ENCODE results near the gene KLHL7. TPM values are rescaled to one million over a fixed set of nuclear protein-coding genes. Genes with fewer than 3 reads are reported as not detected.

KLHL7 gene
- total RNA-seq, 2 donors from 2014 or later: 37.5 to 54.6 TPM

- 60 to 69% methylated on average over 1 to 3 of the region's 4 CpGs for whole genome bisulfite sequencing, 2 experiments (ENCODE audit: insufficient coverage in 1 of 2, insufficient read length in 1 of 2)
- Mint-ChIP-seq H3K27ac (no peak overlapping the region), H3K27me3 (ENCODE audit: insufficient read depth) (peaks cover 10% of the 10 kb centered on the region), H3K4me1 (no peaks in the 10 kb centered on the region), H3K36me3 (ENCODE audit: low read depth) (no peaks in the 10 kb centered on the region), H3K9me3 (peaks cover 11% of the 10 kb centered on the region), H3K4me3 (no peak overlapping the region)
- Histone ChIP-seq H3K9me3 (ENCODE audit: control insufficient read depth, low read length) (peaks cover 7% of the 10 kb centered on the region), H3K9ac (ENCODE audit: extremely low read depth, low read length, poor library complexity, severe bottlenecking) (no peak overlapping the region), H3K27ac (ENCODE audit: low read depth, low read length) (no peak overlapping the region), H3K27me3 (ENCODE audit: control insufficient read depth, insufficient read depth, low read length, poor library complexity, severe bottlenecking) (peaks cover 7% of the 10 kb centered on the region), H3K4me3 (ENCODE audit: low read length) (no peak overlapping the region), H3K4me1 (ENCODE audit: control insufficient read depth, insufficient read depth, low read length) (no peaks in the 10 kb centered on the region), H3K36me3 (ENCODE audit: control insufficient read depth, insufficient read depth, low read length) (no peaks in the 10 kb centered on the region)
- no peak for DNase-seq
- TF ChIP-seq, protein P1, sequence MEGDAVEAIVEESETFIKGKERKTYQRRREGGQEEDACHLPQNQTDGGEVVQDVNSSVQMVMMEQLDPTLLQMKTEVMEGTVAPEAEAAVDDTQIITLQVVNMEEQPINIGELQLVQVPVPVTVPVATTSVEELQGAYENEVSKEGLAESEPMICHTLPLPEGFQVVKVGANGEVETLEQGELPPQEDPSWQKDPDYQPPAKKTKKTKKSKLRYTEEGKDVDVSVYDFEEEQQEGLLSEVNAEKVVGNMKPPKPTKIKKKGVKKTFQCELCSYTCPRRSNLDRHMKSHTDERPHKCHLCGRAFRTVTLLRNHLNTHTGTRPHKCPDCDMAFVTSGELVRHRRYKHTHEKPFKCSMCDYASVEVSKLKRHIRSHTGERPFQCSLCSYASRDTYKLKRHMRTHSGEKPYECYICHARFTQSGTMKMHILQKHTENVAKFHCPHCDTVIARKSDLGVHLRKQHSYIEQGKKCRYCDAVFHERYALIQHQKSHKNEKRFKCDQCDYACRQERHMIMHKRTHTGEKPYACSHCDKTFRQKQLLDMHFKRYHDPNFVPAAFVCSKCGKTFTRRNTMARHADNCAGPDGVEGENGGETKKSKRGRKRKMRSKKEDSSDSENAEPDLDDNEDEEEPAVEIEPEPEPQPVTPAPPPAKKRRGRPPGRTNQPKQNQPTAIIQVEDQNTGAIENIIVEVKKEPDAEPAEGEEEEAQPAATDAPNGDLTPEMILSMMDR (conservative IDR thresholded peaks at IDR 0.05): no peak
These were observed 12.5 kb upstream of the KLHL7 start for GRCh38 chr7:23093111-23093510.

DNA sequence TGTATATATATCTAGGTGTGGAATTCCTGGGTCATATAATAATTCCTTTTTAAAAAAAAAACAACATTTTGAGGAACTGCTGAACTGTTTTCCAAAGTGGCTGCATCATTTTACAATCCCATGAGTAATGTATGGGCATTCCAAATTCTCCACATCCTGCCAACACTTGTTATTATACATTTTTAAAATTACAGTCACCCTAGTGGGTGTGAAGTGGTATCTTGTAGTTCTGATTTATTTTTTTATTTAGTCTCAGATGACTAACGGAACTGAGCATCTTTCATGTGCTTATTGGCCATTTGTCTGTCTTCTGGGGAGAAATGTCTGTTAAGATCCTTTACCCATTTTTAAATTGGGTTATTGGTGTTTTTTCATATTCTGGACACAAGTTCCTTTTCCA, 12.0 kb upstream of the KLHL7 start:
- H3K27ac Mint-ChIP-seq: no peak overlapping the region

GRCh38 chr7:23096518-23097290, 8.9 kb upstream of the KLHL7 start:
- H3K9me3 ChIP-seq (ENCODE audit: control insufficient read depth, low read length): peaks cover 15% of the 10 kb centered on the region
- H3K27ac Mint-ChIP-seq: no peak overlapping the region
- 78 to 87% methylated on average over 1 to 2 of the region's 2 CpGs for WGBS, 2 experiments (ENCODE audit: insufficient coverage in 1 of 2, insufficient read length in 1 of 2)
- H3K36me3 ChIP-seq (ENCODE audit: control insufficient read depth, insufficient read depth, low read length): no peaks in the 10 kb centered on the region
- no peak for DNase-seq
- H3K27ac ChIP-seq (ENCODE audit: low read depth, low read length): no peak overlapping the region
- no peaks in the 10 kb centered on the region for H3K36me3 Mint-ChIP-seq (ENCODE audit: low read depth)
- no peak overlapping the region for H3K4me3 Mint-ChIP-seq
- TF ChIP-seq, protein P1 (conservative IDR thresholded peaks at IDR 0.05): no peak
- no peaks in the 10 kb centered on the region for H3K4me1 ChIP-seq (ENCODE audit: control insufficient read depth, insufficient read depth, low read length)
- H3K27me3 ChIP-seq (ENCODE audit: control insufficient read depth, insufficient read depth, low read length, poor library complexity, severe bottlenecking): no peaks in the 10 kb centered on the region
- no peak overlapping the region for H3K4me3 ChIP-seq (ENCODE audit: low read length)
- peaks cover 10% of the 10 kb centered on the region for H3K27me3 Mint-ChIP-seq (ENCODE audit: insufficient read depth)
- H3K9ac ChIP-seq (ENCODE audit: extremely low read depth, low read length, poor library complexity, severe bottlenecking): no peak overlapping the region
- H3K9me3 Mint-ChIP-seq: peaks cover 17% of the 10 kb centered on the region
- no peaks in the 10 kb centered on the region for H3K4me1 Mint-ChIP-seq

More for the DNA sequence above, 12.0 kb upstream of the KLHL7 start:
- no peaks in the 10 kb centered on the region for H3K36me3 Mint-ChIP-seq (ENCODE audit: low read depth)
- peaks cover 15% of the 10 kb centered on the region for H3K9me3 Mint-ChIP-seq
- peaks cover 13% of the 10 kb centered on the region for H3K27me3 Mint-ChIP-seq (ENCODE audit: insufficient read depth)
- no peaks in the 10 kb centered on the region for H3K4me1 ChIP-seq (ENCODE audit: control insufficient read depth, insufficient read depth, low read length)
- peaks cover 2% of the 10 kb centered on the region for H3K27me3 ChIP-seq (ENCODE audit: control insufficient read depth, insufficient read depth, low read length, poor library complexity, severe bottlenecking)
- no peak overlapping the region for H3K9ac ChIP-seq (ENCODE audit: extremely low read depth, low read length, poor library complexity, severe bottlenecking)
- no peak overlapping the region for H3K4me3 ChIP-seq (ENCODE audit: low read length)
- H3K36me3 ChIP-seq (ENCODE audit: control insufficient read depth, insufficient read depth, low read length): no peaks in the 10 kb centered on the region
- peaks cover 11% of the 10 kb centered on the region for H3K9me3 ChIP-seq (ENCODE audit: control insufficient read depth, low read length)
- TF ChIP-seq, protein P1 (conservative IDR thresholded peaks at IDR 0.05): no peak
- 96% methylated on average over 1 of the region's 1 CpG; no CpG with 5 or more reads in 1 of the 2 experiments for WGBS, 2 experiments (ENCODE audit: insufficient coverage in 1 of 2, insufficient read length in 1 of 2)
- no peak overlapping the region for H3K4me3 Mint-ChIP-seq
- H3K4me1 Mint-ChIP-seq: no peaks in the 10 kb centered on the region
- H3K27ac ChIP-seq (ENCODE audit: low read depth, low read length): no peak overlapping the region
- no peak for DNase-seq

Data from endodermal cell (in vitro differentiated cells).